HS-27A (cell line): Measurements from ENCODE around the gene CRACR2B.

Experiments used
- DNase-seq: peaks from one replicate; pipeline ENCODE4 v3.0.0-alpha.2; 2012; ENCODE audit warnings: low read depth, missing footprints

Gene CRACR2B

GRCh38 chr11:794766-795633 lies 32.7 kb upstream of the CRACR2B start:
- no peak for DNase-seq

GRCh38 chr11:795634-796564 lies 31.8 kb upstream of the CRACR2B start:
- no peak for DNase-seq

GRCh38 chr11:796565-797295 lies 31.0 kb upstream of the CRACR2B start:
- no peak for DNase-seq

- DNase-seq, result no peak
Observed at GRCh38 chr11:797296-798092, 30.2 kb upstream of the CRACR2B start.

- DNase-seq, result no peak
Observed at GRCh38 chr11:798093-798713, 29.5 kb upstream of the CRACR2B start, which contains the start of gene SLC25A22. Gene SLC25A22 (minus strand): TSS chr11:798281. CDS start chr11:795006, 3,275 bp downstream.

GRCh38 chr11:799641-800316 lies 27.9 kb upstream of the CRACR2B start:
- no peak for DNase-seq

- no peak for DNase-seq
Observed at GRCh38 chr11:800473-800872, 27.2 kb upstream of the CRACR2B start.

GRCh38 chr11:801097-801780 lies 26.5 kb upstream of the CRACR2B start:
- DNase-seq, result no peak

- DNase-seq, result no peak
Observed at GRCh38 chr11:802018-802617, 25.6 kb upstream of the CRACR2B start.

- no peak for DNase-seq
Observed at GRCh38 chr11:802693-803466, 24.8 kb upstream of the CRACR2B start.

GRCh38 chr11:803467-803742 lies 24.3 kb upstream of the CRACR2B start:
- no peak for DNase-seq

GRCh38 chr11:803770-804598 lies 23.7 kb upstream of the CRACR2B start:
- DNase-seq, result no peak

GRCh38 chr11:804599-804964 lies 23.1 kb upstream of the CRACR2B start:
- DNase-seq, result no peak

GRCh38 chr11:808427-809286 lies 19.1 kb upstream of the CRACR2B start:
- no peak for DNase-seq

GRCh38 chr11:809287-810039 lies 18.3 kb upstream of the CRACR2B start, which contains the start of gene RPLP2:
Gene RPLP2 (plus strand): TSS chr11:809967. CDS start chr11:810235, 268 bp downstream.
- DNase-seq, result peak; percentile 93

GRCh38 chr11:810040-810567 lies 17.6 kb upstream of the CRACR2B start:
- no peak for DNase-seq
